HG02943 (cell line): ENCODE data around the gene MOV10L1.

Source experiments
- ATAC-seq: cut with Tn5 transposase; IDR thresholded peaks from one replicate; pipeline ENCODE4 v1.9.1; 2021; ENCODE audit warnings: mild to moderate bottlenecking, low read depth, moderate library complexity; ENCODE audit not compliant: unreplicated experiment

The MOV10L1 gene

GRCh38 chr22:50173311-50173982 is 83.6 kb downstream of the MOV10L1 start:
- ATAC-seq, result no peak

GRCh38 chr22:50173983-50174355 is 84.2 kb downstream of the MOV10L1 start:
- no peak for ATAC-seq

DNA sequence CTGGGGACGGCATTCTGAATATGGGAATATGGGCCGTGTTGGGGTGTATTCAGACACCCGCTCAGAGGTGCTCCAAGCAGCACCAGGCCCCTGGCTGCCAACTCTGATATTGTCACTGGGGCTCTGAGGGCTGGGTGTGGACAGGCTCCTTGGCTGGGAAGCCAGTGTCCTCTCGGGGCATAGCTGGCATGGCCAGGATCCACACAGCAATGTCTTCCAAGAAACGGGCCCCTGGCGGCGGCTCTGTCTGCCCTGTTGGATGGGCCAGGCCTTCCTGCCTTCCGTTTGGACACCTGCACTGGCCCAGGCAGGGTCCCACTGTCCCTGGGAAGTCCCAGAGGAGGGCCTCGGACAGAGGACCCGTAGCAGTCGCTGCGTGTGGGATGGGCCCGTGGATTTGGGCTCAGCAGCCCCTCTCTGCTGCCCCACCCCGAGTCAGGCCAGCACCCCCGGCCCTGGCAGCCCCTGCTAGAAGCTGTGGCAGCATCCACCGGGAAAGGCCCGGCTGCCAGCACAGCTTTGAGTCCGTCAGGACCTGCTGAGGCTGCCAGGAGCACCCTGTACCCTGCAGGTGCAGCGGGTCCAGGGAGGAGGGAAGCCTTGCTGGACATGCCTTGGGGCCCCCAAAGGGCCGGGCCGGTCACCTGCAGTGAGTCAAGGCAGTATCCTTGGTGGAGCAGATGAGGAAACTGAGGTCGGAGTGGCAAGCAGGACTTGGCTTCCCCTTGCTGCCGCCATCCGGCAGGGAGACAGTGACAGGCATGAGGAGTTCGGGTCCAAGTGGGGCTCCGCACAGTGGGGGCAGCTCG is 84.8 kb downstream of the MOV10L1 start:
- no peak for ATAC-seq

GRCh38 chr22:50175191-50175461 is 85.3 kb downstream of the MOV10L1 start:
- ATAC-seq, result no peak

- ATAC-seq, result no peak
Observed at GRCh38 chr22:50175921-50176849, 86.4 kb downstream of the MOV10L1 start.

- no peak for ATAC-seq
Observed at GRCh38 chr22:50176850-50177536, 87.2 kb downstream of the MOV10L1 start.

GRCh38 chr22:50177537-50178470 is 88.0 kb downstream of the MOV10L1 start:
- no peak for ATAC-seq

DNA sequence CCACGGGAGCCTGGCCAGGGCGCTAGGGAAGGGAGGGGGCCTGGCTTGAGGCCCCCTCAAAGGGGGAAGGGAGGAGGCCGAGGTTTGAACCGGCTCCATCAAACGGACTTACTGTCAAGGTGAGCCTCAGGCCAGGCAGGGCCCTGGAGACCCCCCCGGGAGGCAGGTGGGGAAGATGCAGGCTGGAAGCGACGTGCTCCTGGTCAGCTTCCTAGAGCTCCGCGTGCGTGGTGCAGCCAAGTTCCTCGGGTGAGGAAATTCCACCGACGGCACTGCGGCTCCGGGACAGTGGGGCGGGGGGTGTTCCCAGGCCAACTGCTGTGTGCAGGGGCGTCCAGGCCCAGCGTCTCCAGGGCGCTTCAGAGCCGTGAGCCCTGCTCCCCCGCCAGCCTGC is 88.7 kb downstream of the MOV10L1 start:
- ATAC-seq, result no peak

GRCh38 chr22:50178871-50179869 is 89.4 kb downstream of the MOV10L1 start:
- no peak for ATAC-seq

DNA sequence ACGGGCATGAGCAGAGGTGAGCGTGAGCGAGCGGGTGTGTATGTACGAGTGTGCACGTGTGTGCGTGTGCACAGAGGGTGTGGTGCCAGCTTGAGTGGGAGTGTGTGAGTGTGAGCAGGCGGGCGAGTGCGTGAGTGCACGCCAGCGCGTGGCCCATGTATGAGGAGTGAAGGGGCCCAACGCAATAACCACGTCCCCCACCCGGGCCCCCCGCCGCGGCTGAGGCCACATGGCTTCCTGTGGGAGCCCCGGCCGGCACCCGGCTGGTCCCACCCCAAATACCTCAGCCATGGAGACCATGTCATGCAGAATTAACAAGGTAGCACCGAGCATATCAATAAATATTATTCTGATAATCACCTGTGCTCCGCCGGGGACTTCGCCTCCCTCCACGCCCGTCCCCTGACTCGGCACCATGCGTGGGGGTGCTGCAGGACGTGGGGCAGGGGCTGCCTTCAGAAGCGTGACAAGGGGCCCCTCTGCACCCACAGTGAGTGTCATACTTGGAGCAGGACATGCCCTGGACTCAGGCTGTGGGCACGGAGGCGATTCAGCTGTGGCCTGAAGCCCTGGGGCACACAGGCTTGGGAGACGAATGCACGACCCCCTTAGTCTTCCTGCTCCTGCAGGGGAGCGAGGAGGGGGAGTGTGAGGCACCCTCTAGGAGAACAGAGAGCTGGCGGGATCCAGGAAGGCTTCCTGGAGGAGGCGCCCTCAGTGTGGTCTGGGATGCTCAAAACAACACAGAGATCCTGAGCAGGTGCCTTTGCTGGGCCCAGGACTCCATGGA is 90.3 kb downstream of the MOV10L1 start:
- no peak for ATAC-seq

GRCh38 chr22:50180727-50181521 is 91.1 kb downstream of the MOV10L1 start:
- ATAC-seq, result no peak

GRCh38 chr22:50182176-50183081 is 92.6 kb downstream of the MOV10L1 start:
- ATAC-seq, result no peak

DNA sequence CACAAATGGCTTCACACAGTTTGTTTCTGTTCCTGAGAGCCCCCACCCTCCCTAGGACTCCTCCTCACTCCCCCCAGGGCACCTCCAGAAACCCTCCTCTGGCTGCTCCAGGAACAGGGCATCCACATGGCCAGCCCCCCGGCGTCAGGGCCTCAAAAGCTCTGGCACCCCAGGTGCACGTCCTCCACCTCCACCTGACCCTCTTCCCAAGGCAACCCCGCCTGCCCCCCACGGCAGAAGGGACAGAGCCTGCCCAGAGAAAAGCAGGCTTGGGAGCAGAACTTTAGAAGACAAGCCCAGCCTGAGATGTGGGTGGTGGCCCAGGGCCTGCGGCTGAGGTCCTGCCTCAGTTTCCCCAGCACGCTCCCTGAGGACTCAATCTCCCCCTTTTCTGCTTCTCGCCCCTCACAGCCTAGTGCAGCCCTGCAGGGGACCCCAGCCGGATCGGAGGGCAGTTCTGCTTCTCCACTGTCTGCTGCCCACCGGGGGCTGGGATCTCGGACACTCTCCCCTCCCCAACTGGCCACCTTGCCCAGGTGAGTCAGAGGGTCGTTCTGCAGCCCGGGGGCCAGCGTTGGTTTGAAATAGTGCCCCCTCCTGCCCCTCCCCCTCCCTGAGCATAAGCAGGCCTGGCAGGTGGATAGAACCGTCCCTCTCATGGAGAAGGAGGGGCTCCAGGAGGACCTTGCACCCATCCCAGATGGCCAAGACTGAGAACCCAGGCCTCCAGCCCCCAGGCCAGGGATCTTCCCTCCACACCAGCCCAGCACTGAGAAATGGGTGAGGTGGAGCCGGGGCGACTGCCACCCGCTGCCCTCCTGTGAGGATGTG is 93.5 kb downstream of the MOV10L1 start:
- ATAC-seq, result no peak

DNA sequence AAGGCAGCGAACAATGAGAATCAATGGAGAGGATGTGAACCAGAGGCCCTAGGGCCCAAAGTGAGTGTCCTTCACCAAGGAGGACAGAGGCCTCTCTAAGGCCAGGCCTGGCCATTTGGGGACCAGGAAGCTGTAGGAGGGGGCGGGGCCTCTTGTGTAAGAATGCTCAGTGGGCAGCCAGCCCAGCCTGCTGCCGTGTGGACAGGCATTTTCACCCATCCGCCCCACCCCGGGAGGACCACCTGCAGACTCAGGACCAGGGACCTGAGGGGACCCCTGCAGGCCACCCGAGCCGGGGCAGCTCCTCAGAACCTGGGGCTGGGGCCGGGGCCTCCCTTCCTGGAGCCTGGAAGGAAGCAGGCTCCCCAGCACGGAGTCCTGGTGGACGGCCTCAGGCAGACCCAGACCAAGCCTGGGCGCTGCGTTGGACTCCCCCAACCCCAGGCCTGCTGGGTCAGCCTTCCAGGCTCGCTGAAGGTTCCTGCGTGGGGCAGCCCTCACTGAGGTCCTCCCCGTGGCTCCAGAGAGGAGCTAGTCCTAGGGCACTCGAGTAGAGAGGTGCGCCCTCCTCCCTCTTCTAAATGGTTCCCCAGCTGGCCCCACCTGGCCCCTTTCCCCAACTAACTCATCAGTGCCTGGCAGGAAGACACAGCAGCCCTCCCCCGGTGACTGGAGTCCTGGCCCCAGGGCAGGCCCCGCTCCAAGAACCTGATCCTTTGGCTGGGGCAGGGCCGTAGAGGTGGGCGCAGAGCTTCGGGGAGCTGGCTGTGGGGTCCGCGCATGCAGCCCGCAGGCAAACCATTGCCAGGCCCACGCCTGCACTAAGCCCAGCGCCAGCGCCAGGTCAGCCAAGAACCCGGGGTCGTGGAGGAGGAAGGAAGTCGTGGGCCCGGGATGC is 94.4 kb downstream of the MOV10L1 start:
- no peak for ATAC-seq
